H1 (cell line): ENCODE results near the gene BTBD16. TPM values are rescaled to one million over a fixed set of nuclear protein-coding genes. Genes with fewer than 3 reads are reported as not detected.

Experiments
- CTCF ChIA-PET: fragments of 300-600 bp; sonication (Branson Sonifier 250); formaldehyde crosslinking; loops from one replicate; lab custom pipeline; 2021; ENCODE audit not compliant: partially characterized antibody; lab: Charles Lee
- POLR2A ChIA-PET: fragments of 300-600 bp; sonication (Branson Sonifier 250); formaldehyde crosslinking; loops from one replicate; lab custom pipeline; 2021; ENCODE audit warnings: inconsistent platforms; ENCODE audit not compliant: partially characterized antibody; lab: Charles Lee
- DNase-seq, 2 experiments: peaks; one replicate each; pipeline versions ENCODE4 v3.0.0 to v3.0.0-alpha.2; 2010 to 2022; ENCODE audit warnings: low spot score in 2 of 2, low read depth in 1 of 2, mixed read lengths in 1 of 2
- FAIRE-seq: peaks from 2 replicates; lab custom pipeline; 2011; peaks lifted over from hg19 to GRCh38; lab: Jason Lieb, UNC
- H2AFZ ChIP-seq: 2 replicates; pipeline ENCODE4 v1.8.1; 2012; ENCODE audit warnings: low read length, inconsistent platforms
- H2AK5ac ChIP-seq: 2 replicates; pipeline ENCODE4 v1.6.1; 2013; ENCODE audit warnings: low read depth, low read length
- H2BK120ac ChIP-seq: replicated peaks from 2 replicates; pipeline ENCODE3; 2013; ENCODE audit warnings: low read depth, low read length, inconsistent platforms
- H2BK12ac ChIP-seq: 2 replicates; pipeline ENCODE4 v1.6.1; 2013; ENCODE audit warnings: low read depth, low read length
- H2BK15ac ChIP-seq: 2 replicates; pipeline ENCODE4 v1.6.1; 2013; ENCODE audit warnings: low read length
- H2BK20ac ChIP-seq: 2 replicates; pipeline ENCODE4 v1.6.1; 2013; ENCODE audit warnings: low read length
- H2BK5ac ChIP-seq: 2 replicates; pipeline ENCODE4 v1.6.1; 2013; ENCODE audit warnings: low read depth, low read length
- H3K14ac ChIP-seq: 2 replicates; pipeline ENCODE4 v1.6.1; 2013; ENCODE audit warnings: inconsistent platforms; ENCODE audit not compliant: insufficient read length
- H3K18ac ChIP-seq: 2 replicates; pipeline ENCODE4 v1.6.1; 2013; ENCODE audit warnings: low read length; ENCODE audit errors: extremely low read depth
- H3K23ac ChIP-seq: 2 replicates; pipeline ENCODE4 v1.6.1; 2013; ENCODE audit warnings: inconsistent platforms; ENCODE audit not compliant: insufficient read length
- H3K23me2 ChIP-seq: 2 replicates; pipeline ENCODE4 v1.6.1; 2013; ENCODE audit warnings: low read depth, low read length
- H3K27ac ChIP-seq: 2 replicates; pipeline ENCODE4 v1.6.1; 2011; ENCODE audit warnings: low read depth, low read length, inconsistent platforms
- H3K27me3 ChIP-seq, 4 experiments: replicated peaks in 1 of 4; 1 replicate in 1 of 4; 2 replicates in 3 of 4; pipeline versions ENCODE4 v1.6.1 to v1.8.1; 2011 to 2013; ENCODE audit warnings: low read length in 3 of 4, mild to moderate bottlenecking in 3 of 4, inconsistent platforms in 2 of 4, mixed read lengths in 2 of 4, moderate library complexity in 1 of 4; ENCODE audit not compliant: control insufficient read depth in 3 of 4, insufficient read depth in 3 of 4; ENCODE audit errors: extremely low read depth in 1 of 4
- H3K36me3 ChIP-seq, 4 experiments: 2 replicates each; pipeline versions ENCODE4 v1.6.1 to v1.8.1; 2011 to 2013; ENCODE audit warnings: mild to moderate bottlenecking in 4 of 4, low read length in 3 of 4, moderate library complexity in 2 of 4, control low read depth in 1 of 4, inconsistent platforms in 1 of 4; ENCODE audit not compliant: insufficient read depth in 4 of 4, control insufficient read depth in 2 of 4
- H3K4ac ChIP-seq: replicated peaks from 2 replicates; pipeline ENCODE3; 2013; ENCODE audit warnings: low read length, low read depth, mixed read lengths, inconsistent platforms; ENCODE audit not compliant: insufficient read length
- H3K4me1 ChIP-seq, 4 experiments: replicated peaks in 1 of 4; 1 replicate in 1 of 4; 2 replicates in 3 of 4; pipeline versions ENCODE4 v1.6.1 to v1.8.1; 2011 to 2013; ENCODE audit warnings: low read length in 3 of 4, inconsistent platforms in 2 of 4, mixed read lengths in 1 of 4; ENCODE audit not compliant: insufficient read depth in 4 of 4, control insufficient read depth in 3 of 4
- H3K4me2 ChIP-seq, 2 experiments: 2 replicates each; pipeline versions ENCODE4 v1.6.1 to v1.8.1; 2011 to 2013; ENCODE audit warnings: low read depth in 2 of 2, low read length in 2 of 2, control low read depth in 1 of 2, inconsistent platforms in 1 of 2, mild to moderate bottlenecking in 1 of 2; ENCODE audit not compliant: insufficient read depth in 1 of 2
- H3K4me3 ChIP-seq, 4 experiments: fragments of 200-600, 300-600 bp in 1 of 4; sonication (generic), shearing (Covaris generic), sonication (Bioruptor Twin) in 1 of 4; 2 replicates each; pipeline versions ENCODE4 v1.5.1 to v1.8.1; 2011 to 2016; ENCODE audit warnings: low read length in 4 of 4, low read depth in 3 of 4, control low read depth in 2 of 4, inconsistent platforms in 2 of 4, mild to moderate bottlenecking in 2 of 4, mixed read lengths in 1 of 4, moderate library complexity in 1 of 4; ENCODE audit not compliant: insufficient read depth in 2 of 4; ENCODE audit errors: extremely low read depth in 1 of 4
- H3K56ac ChIP-seq: replicated peaks from 2 replicates; pipeline ENCODE3; 2013; ENCODE audit warnings: low read depth, mild to moderate bottlenecking, mixed read lengths, low read length, inconsistent platforms; ENCODE audit not compliant: insufficient read length
- H3K79me1 ChIP-seq: 2 replicates; pipeline ENCODE4 v1.6.1; 2013; ENCODE audit warnings: low read depth, low read length, control low read depth
- H3K79me2 ChIP-seq, 2 experiments: 2 replicates each; pipeline versions ENCODE4 v1.6.1 to v1.8.1; 2012 to 2013; ENCODE audit warnings: low read length in 2 of 2, mild to moderate bottlenecking in 2 of 2, inconsistent platforms in 1 of 2; ENCODE audit not compliant: insufficient read depth in 2 of 2, control insufficient read depth in 1 of 2
- H3K9ac ChIP-seq, 4 experiments: replicated peaks in 1 of 4; 1 replicate in 1 of 4; 2 replicates in 3 of 4; pipeline versions ENCODE4 v1.6.1 to v1.8.1; 2011 to 2013; ENCODE audit warnings: low read depth in 3 of 4, low read length in 3 of 4, control low read depth in 2 of 4, mild to moderate bottlenecking in 2 of 4, moderate library complexity in 2 of 4, inconsistent platforms in 1 of 4; ENCODE audit errors: extremely low read depth in 1 of 4
- H3K9me3 ChIP-seq, 2 experiments: 2 replicates each; pipeline versions ENCODE4 v1.6.1 to v1.8.1; 2012 to 2013; ENCODE audit warnings: mild to moderate bottlenecking in 2 of 2, moderate library complexity in 2 of 2, control low read depth in 1 of 2, inconsistent platforms in 1 of 2, low read depth in 1 of 2, low read length in 1 of 2, mixed read lengths in 1 of 2; ENCODE audit not compliant: insufficient read depth in 2 of 2
- H4K20me1 ChIP-seq, 2 experiments: replicated peaks in 1 of 2; 2 replicates each; pipeline versions ENCODE3 to v1.8.1; 2011 to 2013; ENCODE audit warnings: inconsistent platforms in 2 of 2, low read length in 2 of 2, mild to moderate bottlenecking in 1 of 2; ENCODE audit not compliant: insufficient read depth in 2 of 2, control insufficient read depth in 1 of 2
- H4K5ac ChIP-seq: 2 replicates; pipeline ENCODE4 v1.6.1; 2013; ENCODE audit warnings: low read length, low read depth, mixed read lengths, inconsistent platforms; ENCODE audit not compliant: insufficient read length
- H4K8ac ChIP-seq: 2 replicates; pipeline ENCODE4 v1.8.0; 2013; ENCODE audit warnings: mild to moderate bottlenecking, moderate library complexity, low read length, inconsistent platforms; ENCODE audit not compliant: insufficient read depth; ENCODE audit errors: extremely low read depth
- H4K91ac ChIP-seq: replicated peaks from 2 replicates; pipeline ENCODE3; 2013; ENCODE audit warnings: low read length, mixed read lengths, inconsistent platforms; ENCODE audit not compliant: insufficient read length
- KDM1A ChIP-seq: fragments of 200-600, 300-600 bp; sonication (generic); IDR thresholded peaks from 2 replicates; pipeline ENCODE4 v1.7.1; 2016; ENCODE audit warnings: mild to moderate bottlenecking, low read length, borderline replicate concordance
- KDM5A ChIP-seq: fragments of 200-600 bp; IDR thresholded peaks from 2 replicates; pipeline ENCODE4 v1.7.1; 2012; ENCODE audit warnings: mild to moderate bottlenecking, low read length, inconsistent platforms, mixed read lengths
- TAF7 ChIP-seq: optimal IDR thresholded peaks from 2 replicates; pipeline ENCODE3; 2011; ENCODE audit warnings: low read depth, mild to moderate bottlenecking, inconsistent platforms, low read length, moderate library complexity, borderline replicate concordance
- WGBS, 2 experiments: shearing (Covaris generic) in 1 of 2; methylation state at CpG; one replicate each; pipeline versions ENCODE4 v1.1.6 to v1.1.7; 2013 to 2015; ENCODE audit warnings: low lambda C conversion rate in 2 of 2, mixed read lengths in 2 of 2, inconsistent platforms in 1 of 2, low coverage in 1 of 2, missing lambda C conversion rate in 1 of 2; ENCODE audit not compliant: insufficient replicate concordance in 2 of 2, insufficient coverage in 1 of 2, insufficient read length in 1 of 2; ENCODE audit errors: extremely low coverage in 1 of 2, missing lambda C conversion rate in 1 of 2; 5-methylcytosine and 5-hydroxymethylcytosine counted together
- polyA plus RNA-seq, 7 experiments: library from polyadenylated mRNA; depleted of rRNA in 3 of 7; stranded (reverse) in 5 of 7; unstranded in 2 of 7; fragments of >200 nt in 5 of 7; fragments of 200-250 nt in 2 of 7; gene quantifications; 1 replicate in 5 of 7; 2 replicates in 1 of 7; 4 replicates in 1 of 7; pipeline versions ENCODE4 v1.2.1 to v1.2.3, GENCODE V29; 2011 to 2013; ENCODE audit warnings: missing spikeins in 2 of 7, mixed read lengths in 2 of 7
- total RNA-seq: library from RNA; stranded (reverse); fragmentation: NEBNext Ultra II Directional; extraction: Animal tissue kit (Norgen Biotek cat#: 25700); gene quantifications from 2 replicates; pipeline ENCODE4 v1.2.1, GENCODE V29; 2021

BTBD16 gene
- total and polyA plus RNA-seq, 2 of the 8 experiments (the other 6 are each of a cell fraction or from before 2014, with no cell fraction given): 0.05 TPM; not detected in 1

GRCh38 chr10:122296363-122297120 is 25.4 kb downstream of the BTBD16 start:
- Histone ChIP-seq H3K4me1 (peaks cover 0 to 3% (median 2%) of the 10 kb centered on the region in 4 experiments; a peak in 6 of 7 replicates), H4K91ac (no peak overlapping the region), H3K27ac (no peak overlapping the region), H2BK20ac (no peak overlapping the region), H3K4me2 (no peak overlapping the region), H2BK5ac (no peak overlapping the region), H3K79me1 (no peaks in the 10 kb centered on the region), H2AFZ (no peak overlapping the region), H3K27me3 (no peaks in the 10 kb centered on the region), H4K20me1 (no peaks in the 10 kb centered on the region)
- CTCF ChIA-PET: interaction anchor here (0.6 to 4.5 kb wide), 12 partner anchors 8 to 273 kb away, joined by 3 to 85 read pairs (median 4); no protein-coding TSS in a partner anchor
- no peak for TF ChIP-seq TAF7
- no peak for TF ChIP-seq KDM5A
- peak; percentile 53; the same call in 1 of the 2 replicates for TF ChIP-seq KDM1A
- TF ChIP-seq, all 59 proteins: peak for 1
- H4K8ac ChIP-seq: no peak overlapping the region
- FAIRE-seq (no peak), DNase-seq (no peak)
- no peaks in the 10 kb centered on the region for H3K36me3 ChIP-seq
- H3K79me2 ChIP-seq: no peaks in the 10 kb centered on the region
- no peak overlapping the region for H3K18ac ChIP-seq
- no peak overlapping the region for H4K5ac ChIP-seq
- H3K14ac ChIP-seq: no peak overlapping the region
- H3K9ac ChIP-seq: no peak overlapping the region
- no peak overlapping the region for H3K4ac ChIP-seq
- no peak overlapping the region for H3K23ac ChIP-seq
- no peak overlapping the region for H2BK15ac ChIP-seq
- no peak overlapping the region for H3K56ac ChIP-seq
- H3K9me3 ChIP-seq: no peaks in the 10 kb centered on the region
- H3K23me2 ChIP-seq: no peaks in the 10 kb centered on the region
- no peak overlapping the region for H2BK12ac ChIP-seq
- no peak overlapping the region; the same call in 1 of the 2 replicates for H2AK5ac ChIP-seq
- POLR2A ChIA-PET: interaction anchor here (0.7 kb wide), 1 partner anchor 20 kb away, joined by 3 read pairs; no protein-coding TSS in a partner anchor
- no peak overlapping the region for H3K4me3 ChIP-seq
- 80% methylated on average over 8 of the region's 8 CpGs; no CpG with 5 or more reads in 1 of the 2 experiments for WGBS, 2 experiments
- no peak overlapping the region for H2BK120ac ChIP-seq
